Stimulated activated CD8-positive, alpha-beta memory T cell treated with anti-CD3 and anti-CD28 coated beads, Interleukin-2, amount 100 ng/mL, for 1 hour (primary cell): ENCODE data around the gene UTP3.
"Not testable (repeated sequence)": the region's sequence is repeated elsewhere in the genome, so short reads cannot be mapped to it uniquely, and the experiment has no call there.

Experiments
- DNase-seq, 2 donors: peaks; one replicate each; pipeline ENCODE4 v3.0.0-alpha.2; 2020; ENCODE audit warnings: low read depth in 2 of 2

Gene UTP3

DNA sequence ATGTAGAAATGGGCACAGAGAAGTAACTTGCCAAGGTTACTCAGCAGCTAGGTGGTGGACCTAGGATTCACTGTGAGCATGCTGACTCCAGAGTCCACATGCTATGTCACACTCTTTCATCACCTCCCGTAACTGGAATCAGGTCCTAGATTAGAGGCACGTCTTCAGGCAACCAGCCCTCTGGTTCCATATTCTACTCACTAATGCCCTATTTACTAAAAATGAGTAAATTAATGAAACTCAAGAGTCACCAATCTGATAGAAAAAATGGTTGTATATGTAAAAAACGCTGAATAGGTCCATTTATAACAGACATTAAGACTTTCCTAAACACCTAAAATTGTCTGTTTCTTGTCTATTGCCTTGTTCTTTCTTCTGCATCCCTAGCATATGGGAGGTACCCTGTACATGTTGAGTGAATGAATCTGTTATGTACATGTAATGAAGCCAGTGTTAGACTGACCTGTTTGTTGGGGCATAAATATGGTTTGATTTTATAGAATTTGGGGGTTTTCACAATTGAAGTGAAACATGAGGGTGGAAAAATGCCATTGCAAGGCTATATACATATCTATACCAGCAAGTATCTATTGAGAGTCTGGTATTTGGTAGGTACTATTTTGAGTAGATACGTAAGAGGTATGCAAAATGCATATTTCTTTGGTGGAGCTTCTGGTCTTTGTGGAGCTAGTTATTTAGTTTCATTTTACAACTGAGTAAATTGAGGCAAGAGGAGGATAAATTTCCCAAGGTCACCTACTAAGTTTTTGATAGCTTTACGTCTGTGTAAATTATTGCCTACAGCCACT, 26.0 kb downstream of the UTP3 start:
- DNase-seq, result no peak

DNA sequence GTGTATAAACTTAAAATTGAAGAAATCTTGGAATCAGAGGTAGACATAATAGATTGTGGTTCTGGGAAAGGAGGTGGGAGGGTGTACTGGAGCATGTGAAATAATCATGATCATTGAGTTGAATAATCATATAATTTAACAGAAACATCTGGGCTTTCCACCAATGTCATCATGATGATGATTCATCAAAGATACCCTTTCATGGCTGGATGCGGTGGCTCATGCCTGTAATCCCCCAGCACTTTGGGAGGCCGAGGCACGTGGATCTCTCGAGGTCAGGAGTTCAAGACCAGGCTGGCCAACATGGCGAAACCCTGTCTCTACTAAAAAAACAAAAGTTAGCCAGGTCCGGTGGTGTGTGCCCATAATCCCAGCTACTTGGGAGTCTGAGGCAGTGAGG, 26.8 kb downstream of the UTP3 start:
- DNase-seq, result no peak

DNA sequence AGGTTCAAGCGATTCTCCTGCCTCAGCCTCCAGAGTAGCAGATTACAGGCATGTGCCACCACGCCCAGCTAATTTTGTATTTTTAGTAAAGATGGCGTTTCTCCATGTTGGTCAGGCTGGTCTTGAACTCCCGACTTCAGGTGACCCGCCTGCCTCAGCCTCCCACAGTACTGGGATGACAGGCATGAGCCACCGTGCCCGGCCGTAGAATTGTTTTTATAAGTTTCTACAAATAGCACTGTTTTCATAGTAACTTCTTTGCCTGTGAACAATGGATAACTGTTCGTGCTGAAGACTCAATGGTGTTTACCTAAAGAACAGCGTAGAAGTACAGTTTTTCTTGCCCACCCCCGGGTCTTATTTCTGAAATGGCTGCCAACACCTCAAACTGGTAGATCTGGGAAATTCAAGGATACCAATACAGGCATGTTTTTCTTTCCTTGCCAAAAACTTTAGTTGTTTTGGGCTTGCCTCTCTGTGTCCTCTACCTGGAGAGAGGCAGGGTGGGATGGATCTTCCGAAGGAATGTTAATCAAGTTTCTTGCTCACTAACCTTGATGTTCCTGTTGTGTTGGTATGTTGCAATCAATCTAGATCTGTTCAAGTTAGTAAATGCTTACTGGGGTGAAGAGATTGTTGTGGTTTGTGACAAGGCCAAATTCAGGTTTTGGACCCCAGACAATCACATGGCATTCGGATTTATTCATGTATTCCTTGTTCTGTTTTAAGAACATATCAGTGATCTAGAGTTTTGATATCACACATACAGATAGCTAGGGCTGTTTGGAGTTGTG, 30.7 kb downstream of the UTP3 start:
- no peak for DNase-seq

DNA sequence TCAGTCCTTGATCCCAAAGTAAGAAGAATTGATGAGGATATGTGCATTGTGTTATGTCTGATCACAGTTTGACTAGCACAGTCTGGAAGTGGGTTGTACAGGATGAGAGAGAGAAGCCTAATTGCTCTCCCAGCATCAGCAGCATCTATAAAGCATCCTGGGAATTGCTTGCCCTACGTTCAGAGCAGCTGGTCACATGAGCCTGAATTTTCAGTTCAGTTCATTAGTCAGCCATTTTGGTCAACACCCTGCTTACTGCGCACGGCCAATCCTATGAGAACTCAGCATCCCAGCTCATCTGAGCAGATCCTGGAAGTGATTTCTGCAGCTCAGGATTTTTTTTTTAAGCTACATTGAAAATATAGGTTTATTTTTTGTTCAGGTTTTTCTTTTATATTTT, 33.4 kb downstream of the UTP3 start, which contains the start of gene RUFY3:
TSS of gene RUFY3 (plus strand) at position 218 of the 400 bp plus-strand sequence. CDS start 610 bp downstream, outside the sequence.
- no peak for DNase-seq

DNA sequence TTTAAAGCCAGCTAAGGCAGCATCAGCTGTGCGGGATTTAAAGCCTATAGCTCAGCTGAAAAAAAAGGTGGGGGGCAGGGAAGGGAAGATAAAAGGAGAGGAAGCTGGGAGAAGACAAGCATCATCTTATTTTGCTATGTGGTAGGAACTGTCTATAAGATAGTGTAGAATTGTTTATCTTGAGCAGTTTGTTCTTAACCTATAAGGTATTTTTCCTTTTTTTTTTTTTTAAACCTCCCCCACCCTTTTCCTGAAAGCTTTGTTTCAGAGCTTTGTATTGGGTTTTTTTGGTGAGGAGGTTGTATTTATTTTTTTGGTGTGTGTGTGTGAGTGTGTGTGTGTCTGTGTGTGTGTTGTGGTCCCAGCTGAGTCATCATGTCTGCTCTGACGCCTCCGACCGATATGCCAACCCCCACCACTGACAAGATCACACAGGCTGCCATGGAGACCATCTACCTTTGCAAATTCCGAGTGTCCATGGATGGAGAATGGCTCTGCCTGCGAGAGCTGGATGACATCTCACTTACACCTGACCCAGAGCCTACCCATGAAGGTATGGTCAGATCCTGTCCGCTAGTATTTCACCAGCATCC, 34.0 kb downstream of the UTP3 start:
- DNase-seq, result no peak

DNA sequence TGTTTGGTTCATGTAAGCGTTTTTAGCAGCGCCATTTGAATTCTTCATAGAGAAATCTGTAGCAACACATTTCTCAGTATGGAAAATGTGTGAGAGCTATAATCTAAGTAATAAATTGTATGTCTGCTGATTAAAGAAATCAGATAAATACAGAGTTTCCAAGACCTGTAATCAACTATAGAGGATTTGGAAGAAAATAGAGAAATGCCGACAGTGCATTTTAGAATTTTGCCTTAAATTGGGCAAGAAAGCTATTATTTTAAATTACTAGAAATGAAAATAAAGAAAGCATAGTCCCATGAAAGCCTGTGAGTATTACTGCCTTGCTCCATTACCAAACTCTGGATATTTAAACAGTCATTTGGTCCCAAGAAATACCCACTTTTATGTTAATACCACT, 36.1 kb downstream of the UTP3 start:
- DNase-seq, result no peak

DNA sequence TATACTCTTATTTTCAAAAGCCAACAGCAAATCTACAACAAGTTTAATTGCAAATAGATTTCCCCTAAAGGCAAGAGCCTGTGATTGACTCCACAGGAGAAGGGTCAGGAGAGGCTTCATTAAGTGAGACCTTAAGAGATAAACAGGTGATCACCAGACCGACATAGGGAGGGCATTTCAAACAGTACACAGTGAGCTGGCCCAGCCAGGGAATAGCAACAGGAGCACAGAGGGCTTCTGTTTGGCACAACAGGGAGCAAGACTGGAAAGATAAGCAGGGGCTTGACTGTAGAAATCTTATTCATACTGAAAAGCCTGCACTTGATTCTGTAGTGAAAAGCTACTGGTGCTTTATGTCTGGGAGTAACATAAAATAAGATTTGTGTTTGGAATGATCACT, 37.3 kb downstream of the UTP3 start:
- no peak for DNase-seq

DNA sequence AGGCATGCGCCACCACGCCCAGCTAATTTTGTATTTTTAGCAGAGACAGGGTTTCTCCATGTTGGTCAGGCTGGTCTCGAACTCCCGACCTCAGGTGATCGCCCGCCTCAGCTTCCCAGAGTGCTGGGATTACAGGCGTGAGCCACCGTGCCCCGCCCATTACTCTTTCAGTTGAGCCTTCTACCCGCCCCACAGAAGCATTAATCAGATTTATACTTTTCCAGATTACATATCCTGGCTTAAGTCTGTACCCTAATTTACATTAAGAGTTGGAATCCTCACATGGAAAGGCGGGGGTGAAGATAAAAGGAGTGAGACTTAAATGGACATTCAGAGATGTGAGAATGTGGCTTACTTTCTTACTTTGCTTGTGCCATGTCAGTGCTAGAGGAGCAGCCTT, 38.2 kb downstream of the UTP3 start:
- not testable (repeated sequence) for DNase-seq

DNA sequence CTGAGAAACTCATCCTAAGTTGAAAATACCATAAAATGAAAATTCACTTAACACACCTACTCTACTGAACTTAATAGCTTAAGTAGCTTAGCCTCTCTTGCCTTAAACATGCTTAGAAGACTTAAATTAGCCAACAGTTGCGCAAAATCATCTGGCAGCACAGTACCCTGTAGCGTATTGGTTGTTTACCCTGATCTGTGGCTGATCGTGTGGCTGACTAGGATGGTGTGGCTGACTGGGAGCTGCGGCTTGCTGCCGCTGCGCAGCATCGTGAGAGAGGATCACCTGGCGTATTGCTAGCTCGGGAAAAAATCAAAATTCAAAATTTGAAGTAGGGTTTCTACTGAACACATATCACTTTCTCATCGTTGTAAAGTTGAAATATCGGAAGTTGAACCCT, 39.8 kb downstream of the UTP3 start:
- no peak for DNase-seq

DNA sequence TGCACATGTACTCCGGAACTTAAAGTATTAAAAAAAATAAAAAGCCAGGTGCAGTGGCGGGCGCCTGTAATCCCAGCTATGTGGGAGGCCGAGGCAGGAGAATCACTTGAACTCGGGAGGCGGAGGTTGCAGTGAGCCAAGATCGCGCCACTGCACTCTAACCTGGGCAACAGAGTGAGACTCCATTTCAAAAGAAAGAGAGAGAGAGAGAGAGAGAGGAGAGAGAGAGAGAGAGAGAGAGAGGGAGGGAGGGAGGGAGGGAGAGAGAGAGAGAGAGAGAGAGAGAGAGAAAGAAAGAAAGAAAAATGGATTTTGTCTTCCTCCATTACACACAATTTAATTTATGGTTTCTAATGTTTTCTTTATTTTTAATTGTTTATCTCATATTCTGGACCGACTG, 44.5 kb downstream of the UTP3 start:
- DNase-seq, result not testable (repeated sequence)

DNA sequence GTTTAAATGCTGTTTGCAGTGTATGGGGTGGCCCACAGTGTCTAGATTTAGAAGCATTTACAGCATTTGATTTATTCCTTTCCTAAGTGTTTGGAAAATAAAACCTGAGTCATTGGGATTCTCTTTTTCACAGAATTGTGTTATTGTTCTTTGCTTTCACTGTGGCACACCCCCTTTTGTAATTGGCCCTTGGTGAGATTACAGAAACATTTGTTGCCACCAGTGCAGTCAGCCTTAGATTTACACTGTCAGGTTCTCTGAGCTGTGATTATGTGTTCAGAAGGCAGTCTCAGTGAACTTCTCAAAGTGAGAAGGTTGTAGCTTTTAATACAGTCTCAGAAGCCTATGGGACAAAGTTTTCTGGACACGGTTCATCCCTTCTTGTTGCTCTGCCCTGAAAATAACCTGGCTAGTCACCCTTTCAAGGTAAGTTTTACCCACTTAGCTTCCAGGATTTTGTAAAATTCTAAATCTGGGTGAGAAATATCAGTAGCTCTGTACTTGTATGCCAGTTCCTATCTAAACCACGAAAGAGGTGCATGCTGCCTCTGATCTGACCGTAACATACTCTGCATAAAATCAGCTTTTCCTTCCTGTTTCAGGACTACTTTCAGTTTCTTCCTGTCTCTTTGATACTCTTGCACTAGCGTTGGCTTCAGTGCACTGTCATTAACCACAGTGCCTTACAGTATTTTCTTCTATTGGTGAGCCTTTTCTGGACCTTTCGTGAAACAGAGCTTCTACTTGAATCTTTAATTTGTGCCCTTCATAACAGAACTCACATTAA, 46.0 kb downstream of the UTP3 start:
- no peak for DNase-seq

DNA sequence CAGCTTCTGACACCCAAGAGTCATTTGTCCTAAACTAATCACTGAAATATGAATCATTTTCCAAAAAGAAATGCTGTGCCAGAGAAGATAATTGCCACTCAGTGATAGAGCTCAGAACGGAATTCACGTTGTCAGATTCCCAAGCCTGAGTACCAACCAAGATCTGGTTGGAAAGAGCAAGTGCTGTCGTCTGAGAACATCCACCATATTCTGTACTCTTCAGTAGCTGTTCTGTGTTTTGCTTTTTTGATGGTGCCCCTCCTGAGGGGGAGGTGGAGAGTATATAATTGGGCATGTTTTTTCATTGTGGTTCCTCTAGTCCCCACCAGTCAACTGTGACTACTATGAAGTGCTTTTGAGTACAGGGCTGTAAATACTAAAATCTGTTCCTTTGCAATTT, 46.6 kb downstream of the UTP3 start:
- no peak for DNase-seq

DNA sequence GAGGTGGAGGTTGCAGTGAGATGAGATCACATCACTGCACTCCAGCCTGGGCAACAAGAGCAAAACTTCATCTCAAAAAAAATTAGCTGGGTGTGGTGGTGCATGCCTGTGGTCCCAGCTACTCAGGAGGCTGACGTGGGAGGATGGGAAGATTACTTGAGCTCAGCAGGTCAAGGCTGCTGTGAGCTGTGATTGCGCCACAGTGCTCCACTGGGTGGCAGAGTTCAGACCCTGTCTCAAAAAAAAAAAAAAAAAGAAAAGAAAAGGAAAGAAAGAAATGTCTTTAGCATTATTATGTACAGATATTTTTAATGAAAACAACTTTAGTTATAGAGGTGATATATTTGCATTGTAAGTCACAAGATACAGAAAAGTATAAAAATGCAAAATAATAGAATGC, 47.6 kb downstream of the UTP3 start:
- DNase-seq, result not testable (repeated sequence)

DNA sequence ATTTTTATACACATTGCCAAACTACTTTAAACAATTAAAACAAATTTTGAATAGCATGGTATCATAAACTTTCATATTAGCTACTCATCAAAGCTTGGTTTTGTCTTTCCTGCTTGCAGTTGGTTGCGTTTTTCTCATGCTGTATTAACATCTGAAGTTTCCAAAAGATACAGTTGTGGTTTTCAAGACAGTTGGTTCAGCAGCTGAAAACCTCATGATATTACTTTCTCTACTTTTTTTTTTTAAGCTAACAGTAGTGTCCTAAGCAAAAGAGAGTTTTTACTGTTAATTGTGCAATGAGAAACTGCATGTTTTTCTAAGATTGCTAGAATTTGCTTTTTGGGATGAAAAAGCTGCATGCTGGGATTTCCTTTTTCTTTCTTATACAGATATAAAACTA, 48.7 kb downstream of the UTP3 start:
- no peak for DNase-seq

DNA sequence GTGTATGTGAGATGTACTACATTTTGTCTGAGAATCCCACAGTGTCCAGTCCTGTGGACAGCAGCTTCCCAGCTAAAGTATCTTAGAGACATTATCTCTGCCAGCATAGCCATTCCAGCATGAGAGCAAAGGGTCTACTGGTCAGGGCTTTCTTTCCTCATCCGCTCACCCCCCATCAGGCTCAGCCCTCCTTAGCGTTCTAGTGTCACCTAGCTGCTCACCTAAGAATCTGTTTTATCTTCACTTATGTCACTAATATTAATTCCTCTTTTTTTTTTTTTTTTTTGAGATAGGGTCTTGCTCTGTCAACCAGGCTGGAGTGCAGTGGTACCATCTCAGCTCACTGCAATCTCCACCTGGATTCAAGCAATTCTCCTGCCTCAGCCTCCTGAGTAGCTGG, 49.1 kb downstream of the UTP3 start:
- DNase-seq, result no peak

DNA sequence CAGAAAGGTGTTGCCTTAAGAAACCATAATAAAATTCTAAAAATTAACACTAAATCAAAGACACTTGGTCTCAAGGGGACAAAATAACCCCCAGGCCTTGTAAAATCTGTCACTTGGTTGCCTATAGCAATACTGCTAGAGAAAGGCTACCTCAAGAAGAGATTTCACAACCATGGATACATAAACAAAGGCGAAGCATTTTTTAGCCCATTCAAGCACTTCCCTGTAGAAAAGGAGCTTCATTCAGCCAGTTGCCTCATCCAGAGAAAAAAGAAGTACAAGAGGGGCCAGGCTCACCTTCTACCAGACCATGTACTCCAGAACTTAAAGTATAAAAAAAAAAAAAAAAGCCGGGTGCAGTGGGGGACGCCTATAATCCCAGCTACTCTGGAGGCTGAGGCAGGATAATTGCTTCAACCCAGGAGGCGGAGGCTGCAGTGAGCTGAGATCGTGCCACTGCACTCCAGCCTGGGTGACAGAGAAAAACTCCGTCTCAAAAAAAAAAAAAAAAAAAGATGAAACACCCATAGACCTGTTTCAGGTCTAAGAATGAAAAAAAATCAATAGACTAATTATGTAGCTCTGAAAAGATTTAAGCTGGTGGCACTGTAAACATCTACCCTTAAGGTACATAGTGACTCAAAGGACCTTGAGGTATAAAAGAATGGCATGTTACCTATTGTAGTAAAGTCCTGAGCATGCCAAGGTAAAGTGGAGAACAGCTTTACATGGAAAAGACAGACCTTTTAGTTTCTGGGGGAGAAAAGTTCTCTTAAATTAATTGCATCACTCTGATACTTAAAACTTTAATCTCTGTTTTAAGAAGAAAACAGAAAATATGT, 51.4 kb downstream of the UTP3 start:
- DNase-seq, result no peak
